Activated T-cell treated with anti-CD3 and anti-CD28 coated beads, Interleukin-2, amount 50 U/mL, for 72 hours (primary cell): ENCODE data around the gene SV2C. TPM values are rescaled to one million over a fixed set of nuclear protein-coding genes. Genes with fewer than 3 reads are reported as not detected.

Experiments used
- ATAC-seq, 2 donors: fragments of 150-1000 bp; cut with Tn5 transposase; replicated peaks in 1 of 2; 2 replicates each; pipeline ENCODE4 v1.10.0; 2021; ENCODE audit warnings: moderate library complexity in 2 of 2, mild to moderate bottlenecking in 1 of 2
- DNase-seq, 2 donors: peaks; one replicate each; pipeline ENCODE4 v3.0.0; 2021 to 2022; ENCODE audit warnings: mixed read lengths in 1 of 2
- H3K27ac Mint-ChIP-seq: one replicate; pipeline ENCODE4 v1.8.0; 2022; ENCODE audit warnings: mild to moderate bottlenecking, moderate library complexity, mixed read lengths
- H3K27me3 Mint-ChIP-seq: one replicate; pipeline ENCODE4 v1.8.0; 2022; ENCODE audit warnings: low read depth, mixed read lengths
- H3K36me3 Mint-ChIP-seq, 2 donors: one replicate each; pipeline ENCODE4 v1.8.0; 2022; ENCODE audit warnings: mixed read lengths in 2 of 2, mild to moderate bottlenecking in 1 of 2; ENCODE audit not compliant: insufficient read depth in 2 of 2
- H3K4me1 Mint-ChIP-seq: one replicate; pipeline ENCODE4 v1.8.0; 2022; ENCODE audit warnings: low read depth, mixed read lengths
- H3K4me3 Mint-ChIP-seq, 2 donors: one replicate each; pipeline ENCODE4 v1.8.0; 2022; ENCODE audit warnings: mild to moderate bottlenecking in 2 of 2, mixed read lengths in 2 of 2, moderate library complexity in 2 of 2
- H3K9me3 Mint-ChIP-seq, 2 donors: one replicate each; pipeline ENCODE4 v1.8.0; 2022; ENCODE audit warnings: mixed read lengths in 2 of 2
- total RNA-seq, 2 donors: library from RNA; stranded (reverse); gene quantifications; one replicate each; pipeline ENCODE4 v1.2.3, GENCODE V29; 2022

Gene SV2C
- total RNA-seq, 2 donors from 2014 or later = 0.19 to 0.23 TPM

DNA sequence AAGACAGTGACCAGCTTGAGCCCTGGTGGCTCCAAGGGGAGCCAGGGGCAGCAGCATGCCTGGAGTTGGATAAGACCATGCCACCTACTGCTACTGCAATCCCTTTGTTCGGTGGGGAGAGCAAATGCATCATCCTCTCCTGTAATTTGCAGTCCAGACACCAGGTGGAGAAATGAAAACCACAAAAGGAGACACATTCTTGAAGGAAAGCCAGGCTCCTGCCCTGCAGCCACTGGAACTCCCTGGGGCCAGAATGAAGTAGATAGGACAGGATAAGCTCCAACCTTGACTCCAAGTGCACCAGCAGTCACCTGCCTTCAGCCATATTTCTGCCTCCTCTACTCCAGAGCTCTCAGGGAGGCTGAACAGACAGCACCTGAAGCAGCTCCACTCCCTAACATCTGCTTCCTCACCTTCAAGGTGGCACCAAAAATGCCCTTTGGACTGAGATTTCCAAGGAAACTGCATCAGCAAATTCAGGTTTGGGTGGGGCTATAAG is 254.8 kb downstream of the SV2C start:
- peaks cover 18% of the 10 kb centered on the region for H3K4me1 Mint-ChIP-seq
- no peaks in the 10 kb centered on the region for H3K27me3 Mint-ChIP-seq
- no peaks in the 10 kb centered on the region for H3K36me3 Mint-ChIP-seq
- ATAC-seq (peak; percentile 37 to 60), DNase-seq (peak; percentile 31 to 45)
- no peak overlapping the region for H3K27ac Mint-ChIP-seq
- H3K4me3 Mint-ChIP-seq = no peak overlapping the region
- H3K9me3 Mint-ChIP-seq = no peaks in the 10 kb centered on the region

DNA sequence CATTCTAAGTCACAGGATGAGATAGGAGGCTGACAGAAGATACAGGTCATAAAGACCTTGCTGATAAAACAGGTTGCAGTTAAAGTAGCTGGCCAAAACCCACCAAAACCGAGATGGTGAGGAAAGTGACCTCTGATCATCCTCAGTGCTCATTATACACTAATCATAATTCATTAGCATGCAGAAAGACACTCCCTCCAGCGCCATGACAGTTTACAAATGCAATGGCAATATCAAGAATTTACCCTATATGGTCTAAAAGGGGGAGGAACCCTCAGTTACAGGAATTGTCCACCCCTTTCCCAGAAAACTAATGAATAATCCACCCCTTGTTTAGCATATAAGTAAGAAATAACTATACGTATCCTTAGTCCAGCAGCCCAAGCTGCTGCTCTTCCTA is 256.7 kb downstream of the SV2C start:
- ATAC-seq (no peak), DNase-seq (no peak)
- Mint-ChIP-seq H3K27me3 (no peaks in the 10 kb centered on the region), H3K9me3 (no peaks in the 10 kb centered on the region), H3K27ac (no peak overlapping the region), H3K4me3 (no peak overlapping the region), H3K36me3 (no peaks in the 10 kb centered on the region), H3K4me1 (peaks cover 13% of the 10 kb centered on the region)

DNA sequence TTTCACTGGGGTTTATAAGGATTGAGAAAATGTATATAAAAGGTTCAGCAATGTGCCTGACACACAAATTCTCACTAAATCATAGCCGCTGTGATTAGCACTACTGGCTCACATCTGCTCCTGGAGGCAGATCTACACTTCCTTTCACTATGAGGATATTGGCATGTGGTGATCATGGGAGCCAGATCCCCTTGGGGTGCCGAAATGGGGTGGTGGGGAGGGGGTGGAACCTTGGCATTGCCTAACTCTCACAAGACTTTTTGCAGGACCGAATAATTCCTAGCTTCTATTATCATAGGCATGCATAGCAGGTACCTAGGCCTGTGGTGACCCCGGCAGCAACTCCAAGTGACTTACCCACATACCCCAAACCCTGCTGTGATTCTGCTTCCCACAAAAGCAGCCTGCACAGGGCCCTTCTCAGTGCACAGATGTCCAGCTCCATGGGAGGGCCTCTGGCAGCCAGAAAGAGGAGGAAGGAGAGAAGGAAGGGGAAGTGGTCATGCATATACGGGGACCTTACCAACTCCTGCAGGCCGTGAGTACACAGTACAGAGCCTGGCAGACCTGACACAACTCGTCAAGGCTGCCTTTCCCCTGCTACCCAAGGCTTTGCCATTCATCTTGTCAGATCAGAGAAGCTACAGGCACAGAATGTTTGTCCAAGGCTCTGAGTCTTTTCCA is 258.6 kb downstream of the SV2C start:
- Mint-ChIP-seq H3K9me3 (no peaks in the 10 kb centered on the region), H3K27me3 (no peaks in the 10 kb centered on the region), H3K27ac (no peak overlapping the region), H3K4me1 (peaks cover 13% of the 10 kb centered on the region), H3K36me3 (no peaks in the 10 kb centered on the region), H3K4me3 (no peak overlapping the region)
- ATAC-seq = peak in 1 of 2 donors; percentile 62
- DNase-seq = no peak

DNA sequence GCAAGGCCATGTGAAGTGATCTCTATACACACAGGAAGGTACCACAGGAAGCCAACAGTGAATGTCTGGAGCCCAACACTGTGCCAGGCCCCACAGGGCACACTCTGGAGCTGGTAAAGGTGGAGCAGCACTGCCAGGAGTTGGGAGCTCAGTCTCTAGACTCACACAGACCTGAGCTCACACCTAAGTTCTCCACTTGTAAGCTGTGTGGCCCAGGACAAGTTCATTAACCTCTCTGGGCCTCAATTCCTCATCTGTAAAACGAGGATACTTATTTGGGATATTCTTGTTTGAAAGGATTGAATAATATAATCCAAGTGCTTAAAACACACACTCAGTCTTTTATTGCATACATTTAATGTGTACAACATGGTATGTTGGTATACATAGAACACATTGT is 259.3 kb downstream of the SV2C start:
- H3K36me3 Mint-ChIP-seq = no peaks in the 10 kb centered on the region
- DNase-seq (no peak), ATAC-seq (no peak)
- H3K4me1 Mint-ChIP-seq = peaks cover 13% of the 10 kb centered on the region
- H3K27me3 Mint-ChIP-seq = no peaks in the 10 kb centered on the region
- no peaks in the 10 kb centered on the region for H3K9me3 Mint-ChIP-seq
- H3K27ac Mint-ChIP-seq = no peak overlapping the region
- no peak overlapping the region for H3K4me3 Mint-ChIP-seq

DNA sequence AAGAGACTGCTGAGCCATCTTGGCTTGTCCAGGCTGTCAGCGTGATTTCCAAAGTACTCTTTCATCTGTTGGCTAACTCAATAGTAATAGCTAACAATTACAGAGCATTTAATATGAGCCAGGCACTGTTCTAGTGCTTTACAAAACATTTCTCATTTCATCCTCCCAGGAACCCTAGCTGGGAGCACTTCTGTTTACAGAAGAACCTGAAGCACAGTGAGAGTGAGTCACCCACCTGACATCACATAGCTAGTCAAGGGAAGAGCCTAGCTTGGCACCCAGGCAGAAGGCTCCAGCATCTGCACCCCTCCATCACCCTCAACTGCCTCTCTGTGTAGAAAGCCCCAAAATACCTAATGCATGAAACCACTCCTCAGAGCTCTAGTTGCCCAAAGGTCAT is 262.4 kb downstream of the SV2C start:
- Mint-ChIP-seq H3K27ac (no peak overlapping the region), H3K9me3 (no peaks in the 10 kb centered on the region), H3K4me1 (no peaks in the 10 kb centered on the region), H3K27me3 (no peaks in the 10 kb centered on the region), H3K4me3 (no peak overlapping the region), H3K36me3 (no peaks in the 10 kb centered on the region)
- ATAC-seq = no peak
- no peak for DNase-seq

DNA sequence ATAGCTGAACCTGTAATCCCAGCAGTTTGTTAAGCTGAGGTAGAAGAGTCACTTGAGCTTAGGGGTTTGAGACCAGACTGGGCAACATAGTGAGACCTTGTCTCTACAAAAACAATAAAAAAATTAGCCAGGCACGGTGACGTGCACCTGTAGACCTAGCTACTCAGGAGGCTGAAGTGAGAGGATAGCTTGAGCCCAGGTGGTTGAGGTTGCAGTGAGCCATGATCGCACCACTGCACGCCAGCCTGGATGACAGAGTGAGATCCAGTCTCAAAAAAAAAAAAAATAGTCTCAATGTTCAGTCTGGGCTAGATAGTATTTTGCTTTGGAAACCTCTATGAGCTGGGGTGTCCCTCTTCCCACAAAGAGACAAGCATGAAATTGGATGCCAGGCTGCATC is 268.0 kb downstream of the SV2C start:
- Mint-ChIP-seq H3K9me3 (no peaks in the 10 kb centered on the region), H3K27me3 (no peaks in the 10 kb centered on the region), H3K4me3 (no peak overlapping the region), H3K36me3 (no peaks in the 10 kb centered on the region), H3K27ac (no peak overlapping the region), H3K4me1 (no peaks in the 10 kb centered on the region)
- DNase-seq = no peak
- ATAC-seq = no peak

DNA sequence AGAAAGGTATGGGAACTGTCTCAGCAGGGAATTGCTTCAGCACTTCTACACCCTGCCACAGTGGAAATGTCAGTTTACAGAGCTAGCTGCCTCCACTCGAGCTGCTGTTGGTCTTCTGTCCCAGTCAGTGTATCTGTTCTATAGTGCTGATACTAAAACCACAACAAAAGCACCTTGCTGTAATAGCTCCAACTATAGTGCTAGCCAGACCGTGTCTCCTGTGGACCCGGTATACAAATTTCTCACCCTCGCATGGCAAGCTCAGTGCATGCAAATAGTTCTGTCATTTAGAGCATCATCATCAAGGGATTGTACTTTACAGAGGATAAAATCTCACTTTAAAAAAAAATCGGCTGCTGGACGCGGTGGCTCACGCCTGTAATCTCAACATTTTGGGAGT is 268.4 kb downstream of the SV2C start:
- H3K4me1 Mint-ChIP-seq = no peaks in the 10 kb centered on the region
- H3K27me3 Mint-ChIP-seq = no peaks in the 10 kb centered on the region
- no peak for ATAC-seq
- H3K36me3 Mint-ChIP-seq = no peaks in the 10 kb centered on the region
- no peaks in the 10 kb centered on the region for H3K9me3 Mint-ChIP-seq
- DNase-seq = no peak
- H3K27ac Mint-ChIP-seq = no peak overlapping the region
- H3K4me3 Mint-ChIP-seq = no peak overlapping the region

DNA sequence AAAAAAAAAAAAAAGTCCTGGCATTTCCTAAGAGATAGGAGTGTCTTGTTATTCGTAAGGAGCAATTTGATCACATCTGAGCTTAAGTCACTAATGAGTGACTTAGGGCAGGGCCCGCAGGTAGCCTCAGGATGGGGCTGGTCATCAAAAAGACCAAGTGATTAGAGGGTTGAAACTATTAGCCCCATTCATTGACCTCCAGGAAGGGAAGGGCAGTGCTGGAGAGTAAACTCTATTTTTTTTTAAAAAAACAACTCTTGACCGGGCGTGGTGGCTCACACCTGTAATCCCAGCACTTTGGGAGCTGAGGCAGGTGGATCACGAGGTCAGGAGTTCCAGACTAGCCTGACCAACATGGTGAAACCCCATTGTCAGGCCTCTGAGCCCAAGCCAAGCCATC is 273.7 kb downstream of the SV2C start:
- ATAC-seq (no peak), DNase-seq (no peak)
- Mint-ChIP-seq H3K4me1 (no peaks in the 10 kb centered on the region), H3K27ac (no peak overlapping the region), H3K27me3 (no peaks in the 10 kb centered on the region), H3K4me3 (no peak overlapping the region), H3K9me3 (no peaks in the 10 kb centered on the region), H3K36me3 (no peaks in the 10 kb centered on the region)

DNA sequence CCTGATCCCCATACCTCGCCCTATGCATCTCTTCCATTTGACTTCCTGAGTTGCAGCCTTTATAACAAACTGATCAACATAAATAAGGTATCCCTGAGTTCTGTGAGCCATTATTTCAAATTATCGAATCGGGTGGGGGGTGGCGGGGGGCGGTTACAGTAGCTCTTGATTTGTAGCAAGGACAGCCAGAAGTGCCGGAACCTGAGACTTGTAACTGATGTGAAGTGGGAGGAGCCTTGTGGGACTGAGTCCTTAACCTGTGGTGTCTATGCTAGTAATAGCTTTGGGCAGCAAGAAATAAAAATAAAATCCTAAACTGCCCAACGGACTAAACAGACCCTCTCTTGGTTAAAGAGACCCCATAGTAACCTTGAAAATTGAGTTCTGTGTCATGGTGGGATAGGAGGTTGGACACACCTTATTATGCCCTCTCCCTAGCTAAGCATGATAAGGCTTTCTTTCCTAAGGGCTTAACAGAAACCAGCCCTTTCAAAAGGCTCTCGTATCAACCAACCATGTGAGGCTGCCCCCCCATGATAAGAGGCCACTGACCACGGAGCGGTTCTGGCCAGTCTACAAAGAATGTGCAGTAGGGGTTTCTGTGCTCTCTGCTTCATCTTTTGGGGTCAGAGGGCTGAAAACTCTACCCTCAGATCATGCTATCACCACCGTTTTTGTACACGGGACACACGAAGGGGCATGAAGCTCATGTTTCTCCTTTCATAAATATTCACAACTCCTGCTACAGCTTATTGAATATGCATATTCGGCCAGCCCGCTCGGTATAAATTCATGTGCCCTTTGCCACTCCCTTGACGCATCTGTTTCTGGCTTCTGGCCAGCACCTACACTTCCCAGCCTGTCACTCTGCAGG is 280.4 kb downstream of the SV2C start:
- Mint-ChIP-seq H3K9me3 (no peaks in the 10 kb centered on the region), H3K36me3 (peaks cover 0 to 4% of the 10 kb centered on the region in 2 donors), H3K4me1 (peaks cover 22% of the 10 kb centered on the region), H3K27me3 (no peaks in the 10 kb centered on the region), H3K27ac (peak overlapping the region; percentile 49), H3K4me3 (no peak overlapping the region)
- no peak for DNase-seq
- ATAC-seq = no peak

DNA sequence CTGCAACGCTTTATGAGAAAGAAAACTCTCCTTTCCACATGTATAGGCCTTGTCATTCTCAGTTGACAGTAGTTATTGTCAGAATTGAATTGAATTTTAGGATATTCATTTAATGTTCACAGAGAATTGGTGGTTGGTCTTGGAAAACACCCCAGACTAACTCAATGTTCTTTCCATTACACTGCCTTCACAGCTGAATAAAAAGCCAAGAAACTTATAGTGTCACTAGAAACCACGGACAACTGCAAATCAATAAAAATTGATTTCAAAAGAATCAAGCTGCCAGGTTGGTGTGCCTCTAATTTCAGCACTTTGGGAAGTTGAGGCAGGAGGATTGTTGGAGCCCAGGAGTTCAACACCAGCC is 281.0 kb downstream of the SV2C start:
- H3K27me3 Mint-ChIP-seq = no peaks in the 10 kb centered on the region
- no peak overlapping the region for H3K4me3 Mint-ChIP-seq
- H3K36me3 Mint-ChIP-seq = peaks cover 5 to 7% of the 10 kb centered on the region in 2 donors
- no peak for DNase-seq
- H3K4me1 Mint-ChIP-seq = peaks cover 28% of the 10 kb centered on the region
- H3K27ac Mint-ChIP-seq = no peak overlapping the region
- no peak for ATAC-seq
- H3K9me3 Mint-ChIP-seq = peaks cover 2 to 3% of the 10 kb centered on the region in 2 donors

DNA sequence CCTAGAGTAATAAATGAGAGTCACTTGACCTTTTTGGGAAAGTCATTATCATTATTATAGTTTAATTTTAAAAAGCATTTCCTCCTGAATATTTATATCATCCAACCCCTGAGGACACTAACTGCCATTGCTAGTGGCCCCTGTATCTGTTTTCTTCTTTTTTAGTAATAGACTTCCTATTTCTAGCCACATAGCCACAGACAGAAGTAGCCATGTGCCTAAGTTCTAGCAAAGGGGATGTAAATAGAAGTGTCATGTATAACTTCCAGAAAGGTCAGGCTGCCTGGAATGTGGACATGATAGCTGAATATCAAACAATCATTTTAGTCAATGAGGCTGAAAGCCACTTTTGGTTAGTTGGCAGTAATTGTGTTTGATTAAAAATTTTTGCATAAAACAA is 282.4 kb downstream of the SV2C start:
- H3K4me1 Mint-ChIP-seq = peaks cover 36% of the 10 kb centered on the region
- DNase-seq = no peak
- ATAC-seq = no peak
- H3K27ac Mint-ChIP-seq = no peak overlapping the region
- no peak overlapping the region for H3K4me3 Mint-ChIP-seq
- H3K9me3 Mint-ChIP-seq = peaks cover 2 to 3% of the 10 kb centered on the region in 2 donors
- H3K36me3 Mint-ChIP-seq = peaks cover 6 to 7% of the 10 kb centered on the region in 2 donors
- H3K27me3 Mint-ChIP-seq = no peaks in the 10 kb centered on the region

DNA sequence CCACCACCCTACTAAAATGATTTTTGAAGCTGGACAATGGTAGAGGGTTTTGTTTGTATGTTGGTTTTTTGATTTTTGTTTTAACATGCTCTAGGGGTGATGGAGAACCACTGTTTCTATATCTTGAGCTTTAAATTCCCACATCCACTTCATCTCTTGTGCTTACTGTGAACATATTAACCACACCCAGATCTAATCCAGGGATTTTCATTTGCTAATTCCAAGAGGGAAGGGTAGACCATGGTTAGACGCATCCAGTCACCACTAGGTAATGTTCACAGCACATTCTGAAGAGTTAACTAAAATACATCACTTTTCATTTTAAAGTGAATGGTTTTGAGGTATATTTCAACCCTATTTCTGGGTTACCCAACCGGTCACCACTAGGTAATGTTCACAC is 283.4 kb downstream of the SV2C start:
- no peak for ATAC-seq
- Mint-ChIP-seq H3K9me3 (peaks cover 2 to 3% of the 10 kb centered on the region in 2 donors), H3K4me1 (peaks cover 40% of the 10 kb centered on the region), H3K27me3 (no peaks in the 10 kb centered on the region), H3K36me3 (peaks cover 6 to 7% of the 10 kb centered on the region in 2 donors), H3K4me3 (no peak overlapping the region), H3K27ac (no peak overlapping the region)
- DNase-seq = no peak

DNA sequence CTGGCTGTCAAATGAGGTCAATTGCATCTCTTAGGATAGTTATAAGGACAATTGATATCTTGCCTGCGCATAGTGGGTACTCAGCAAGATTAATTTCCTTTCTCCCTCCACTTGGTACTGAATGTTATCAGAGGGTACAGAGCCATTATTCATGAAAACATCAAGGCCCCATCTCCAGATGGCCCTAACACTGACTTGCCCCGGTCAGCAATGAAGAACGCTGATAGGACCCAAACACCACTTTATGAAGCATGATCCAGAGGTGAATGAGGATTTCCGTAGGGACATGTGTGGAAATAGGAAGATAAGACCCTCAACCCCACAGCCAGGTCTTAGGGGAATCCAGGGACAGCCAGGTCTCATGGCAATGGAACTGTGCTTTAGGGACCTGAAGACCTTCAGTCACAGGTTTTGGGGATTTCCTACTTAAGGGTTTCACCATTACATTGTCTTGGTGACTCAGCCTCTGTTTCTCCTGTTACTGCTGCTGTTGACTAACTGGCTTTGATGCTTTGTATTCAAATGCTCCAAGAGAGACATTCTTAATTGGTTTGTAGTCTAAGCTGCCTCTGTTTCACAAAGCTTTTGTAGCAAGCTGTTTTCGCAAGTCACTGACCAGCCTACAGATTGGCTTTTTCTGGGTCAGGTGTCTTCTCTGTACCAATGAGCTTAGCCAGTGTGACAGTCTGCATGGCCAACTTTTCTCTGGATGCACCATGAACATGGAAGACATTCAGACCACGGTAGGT is 284.6 kb downstream of the SV2C start:
- ATAC-seq = peak; percentile 95 to 98
- peak overlapping the region; percentile 75 for H3K27ac Mint-ChIP-seq
- peaks cover 52% of the 10 kb centered on the region for H3K4me1 Mint-ChIP-seq
- H3K9me3 Mint-ChIP-seq = peaks cover 2 to 3% of the 10 kb centered on the region in 2 donors
- peaks cover 6 to 7% of the 10 kb centered on the region in 2 donors for H3K36me3 Mint-ChIP-seq
- peak; percentile 46 to 54 for DNase-seq
- H3K27me3 Mint-ChIP-seq = no peaks in the 10 kb centered on the region
- peak overlapping the region; percentile 2 to 34 for H3K4me3 Mint-ChIP-seq
